H9 (cell line): ENCODE measurements around the gene FGB. TPM values are rescaled to one million over a fixed set of nuclear protein-coding genes. Genes with fewer than 3 reads are reported as not detected.

Experiments
- DNase-seq: peaks from one replicate; pipeline ENCODE4 v3.0.0-alpha.2; 2017
- H2AFZ ChIP-seq: one replicate; pipeline ENCODE4 v1.6.1; 2013; ENCODE audit warnings: mild to moderate bottlenecking, low read length, control low read depth, moderate library complexity
- H2AK5ac ChIP-seq: 2 replicates; pipeline ENCODE4 v1.6.1; 2013; ENCODE audit warnings: low read length, control low read depth, mixed read lengths; ENCODE audit not compliant: insufficient read length
- H2BK120ac ChIP-seq: one replicate; pipeline ENCODE4 v1.6.1; 2013; ENCODE audit warnings: low read depth, mild to moderate bottlenecking, low read length, control low read depth, inconsistent platforms; ENCODE audit not compliant: poor library complexity, severe bottlenecking
- H2BK12ac ChIP-seq: 2 replicates; pipeline ENCODE4 v1.6.1; 2013; ENCODE audit warnings: low read length, control low read depth, mixed read lengths, low read depth; ENCODE audit not compliant: insufficient read length
- H2BK15ac ChIP-seq: 2 replicates; pipeline ENCODE4 v1.6.1; 2013; ENCODE audit warnings: low read depth, low read length, control low read depth
- H2BK20ac ChIP-seq: one replicate; pipeline ENCODE4 v1.6.1; 2013; ENCODE audit warnings: low read depth, mild to moderate bottlenecking, low read length, control low read depth, inconsistent platforms; ENCODE audit not compliant: poor library complexity, severe bottlenecking
- H2BK5ac ChIP-seq: 2 replicates; pipeline ENCODE4 v1.6.1; 2013; ENCODE audit warnings: low read length, control low read depth, mixed read lengths; ENCODE audit not compliant: insufficient read length
- H3K14ac ChIP-seq: 2 replicates; pipeline ENCODE4 v1.6.1; 2013; ENCODE audit warnings: low read length, control low read depth; ENCODE audit not compliant: insufficient read depth
- H3K18ac ChIP-seq: 2 replicates; pipeline ENCODE4 v1.6.1; 2013; ENCODE audit warnings: low read depth, mild to moderate bottlenecking, mixed read lengths, low read length, control low read depth; ENCODE audit not compliant: insufficient read length
- H3K23ac ChIP-seq: 2 replicates; pipeline ENCODE4 v1.6.1; 2013; ENCODE audit warnings: low read length, control low read depth, mixed read lengths, low read depth; ENCODE audit not compliant: insufficient read length
- H3K23me2 ChIP-seq: 2 replicates; pipeline ENCODE4 v1.6.1; 2013; ENCODE audit warnings: low read depth, mild to moderate bottlenecking, mixed read lengths, low read length, control low read depth; ENCODE audit not compliant: insufficient read length, poor library complexity, severe bottlenecking
- H3K27ac ChIP-seq: 2 replicates; pipeline ENCODE4 v1.5.1; 2013; ENCODE audit warnings: low read length, control low read depth, mixed read lengths, low read depth; ENCODE audit not compliant: insufficient read length
- H3K27me3 ChIP-seq: 2 replicates; pipeline ENCODE4 v1.6.1; 2013; ENCODE audit warnings: low read length, control low read depth, inconsistent platforms; ENCODE audit not compliant: insufficient read depth
- H3K4ac ChIP-seq: 2 replicates; pipeline ENCODE4 v1.6.1; 2013; ENCODE audit warnings: low read depth, mild to moderate bottlenecking, control low read depth, inconsistent platforms, low read length, moderate library complexity
- H3K4me1 ChIP-seq: 2 replicates; pipeline ENCODE4 v1.6.1; 2013; ENCODE audit warnings: low read length, control low read depth, inconsistent platforms; ENCODE audit not compliant: insufficient read depth
- H3K4me2 ChIP-seq: 2 replicates; pipeline ENCODE4 v1.6.1; 2013; ENCODE audit warnings: low read length, control low read depth, mixed read lengths; ENCODE audit not compliant: insufficient read length, insufficient read depth
- H3K56ac ChIP-seq: 2 replicates; pipeline ENCODE4 v1.6.1; 2013; ENCODE audit warnings: low read depth, mild to moderate bottlenecking, mixed read lengths, low read length, control low read depth; ENCODE audit not compliant: insufficient read length
- H3K79me1 ChIP-seq: 2 replicates; pipeline ENCODE4 v1.6.1; 2013; ENCODE audit warnings: low read depth, mild to moderate bottlenecking, moderate library complexity, low read length, control low read depth, inconsistent platforms; ENCODE audit not compliant: insufficient read depth, poor library complexity, severe bottlenecking
- H3K79me2 ChIP-seq: 2 replicates; pipeline ENCODE4 v1.6.1; 2013; ENCODE audit warnings: low read length, control low read depth, inconsistent platforms; ENCODE audit not compliant: insufficient read depth
- H3K9ac ChIP-seq: 2 replicates; pipeline ENCODE4 v1.6.1; 2013; ENCODE audit warnings: low read length, control low read depth, mixed read lengths; ENCODE audit not compliant: insufficient read length; ENCODE audit errors: extremely low read depth
- H3K9me3 ChIP-seq: one replicate; pipeline ENCODE4 v1.6.1; 2013; ENCODE audit warnings: low read depth, low read length, inconsistent platforms; ENCODE audit not compliant: control insufficient read depth
- H3T11ph ChIP-seq: one replicate; pipeline ENCODE4 v1.6.1; 2013; ENCODE audit warnings: mild to moderate bottlenecking, low read length, control low read depth, inconsistent platforms
- H4K20me1 ChIP-seq: one replicate; pipeline ENCODE4 v1.6.1; 2013; ENCODE audit not compliant: control insufficient read depth, insufficient read length, insufficient read depth
- H4K5ac ChIP-seq: 2 replicates; pipeline ENCODE4 v1.6.1; 2013; ENCODE audit warnings: low read depth, mild to moderate bottlenecking, mixed read lengths, low read length, control low read depth; ENCODE audit not compliant: insufficient read length
- H4K8ac ChIP-seq: replicated peaks from 2 replicates; pipeline ENCODE4 v1.6.1; 2013; ENCODE audit warnings: low read length, control low read depth, mixed read lengths, low read depth; ENCODE audit not compliant: insufficient read length
- H4K91ac ChIP-seq: 2 replicates; pipeline ENCODE4 v1.6.1; 2013; ENCODE audit warnings: low read depth, mild to moderate bottlenecking, moderate library complexity, mixed read lengths, low read length, control low read depth; ENCODE audit not compliant: insufficient read length
- H3K27ac Mint-ChIP-seq, 3 experiments: 2 replicates in 2 of 3; 3 replicates in 1 of 3; pipeline ENCODE4 v1.8.0; 2020 to 2021; ENCODE audit warnings: mixed read lengths in 3 of 3, mild to moderate bottlenecking in 1 of 3, moderate library complexity in 1 of 3
- H3K27me3 Mint-ChIP-seq: 2 replicates; pipeline ENCODE4 v1.8.0; 2021; ENCODE audit warnings: low read depth, mild to moderate bottlenecking, moderate library complexity, mixed read lengths
- H3K36me3 Mint-ChIP-seq, 3 experiments: 2 replicates in 2 of 3; 3 replicates in 1 of 3; pipeline ENCODE4 v1.8.0; 2020 to 2021; ENCODE audit warnings: low read depth in 3 of 3, mixed read lengths in 3 of 3; ENCODE audit not compliant: insufficient read depth in 1 of 3
- H3K4me1 Mint-ChIP-seq, 2 experiments: 2 replicates each; pipeline ENCODE4 v1.8.0; 2020; ENCODE audit warnings: mixed read lengths in 2 of 2
- H3K4me3 Mint-ChIP-seq, 2 experiments: 2 replicates in 1 of 2; 3 replicates in 1 of 2; pipeline ENCODE4 v1.8.0; 2020 to 2021; ENCODE audit warnings: mild to moderate bottlenecking in 2 of 2, mixed read lengths in 2 of 2, moderate library complexity in 1 of 2
- H3K9me3 Mint-ChIP-seq, 2 experiments: 2 replicates in 1 of 2; 3 replicates in 1 of 2; pipeline ENCODE4 v1.8.0; 2020; ENCODE audit warnings: mild to moderate bottlenecking in 2 of 2, mixed read lengths in 2 of 2, moderate library complexity in 1 of 2
- CTCF ChIP-seq: fragments of 200-600 bp; sonication (generic); conservative IDR thresholded peaks from 3 replicates; pipeline ENCODE4 v1.8.0; 2021; ENCODE audit warnings: antibody characterized with exemption, mild to moderate bottlenecking
- WGBS: extraction: QIAGEN DNeasy Blood & Tissue Kit; methylation state at CpG from one replicate; pipeline ENCODE4 v1.1.7; 2013; ENCODE audit warnings: missing lambda C conversion rate, low lambda C conversion rate, mixed read lengths; ENCODE audit not compliant: insufficient read length; ENCODE audit errors: extremely low coverage; 5-methylcytosine and 5-hydroxymethylcytosine counted together
- total RNA-seq: library from RNA; stranded (reverse); gene quantifications from 2 replicates; pipeline ENCODE4 v1.2.1, GENCODE V29; 2021

Gene FGB
- total RNA-seq, 1 experiment from 2014 or later: not detected

- Histone ChIP-seq H2BK120ac (no peak overlapping the region), H4K91ac (no peak overlapping the region), H3K4me1 (no peaks in the 10 kb centered on the region; the same call in 1 of the 2 replicates), H3K4ac (no peak overlapping the region), H2BK12ac (no peak overlapping the region), H3K27me3 (no peaks in the 10 kb centered on the region), H3K23me2 (no peaks in the 10 kb centered on the region), H3T11ph (no peak overlapping the region), H2BK15ac (no peak overlapping the region), H3K4me2 (no peak overlapping the region), H3K79me2 (no peaks in the 10 kb centered on the region), H3K18ac (no peak overlapping the region), H3K27ac (no peak overlapping the region), H4K8ac (no peak overlapping the region), H2AK5ac (no peak overlapping the region), H3K14ac (peak overlapping the region; percentile 24; the same call in 1 of the 2 replicates), H3K23ac (no peak overlapping the region), H3K79me1 (no peaks in the 10 kb centered on the region), H2BK5ac (no peak overlapping the region), H3K56ac (no peak overlapping the region), H4K5ac (no peak overlapping the region), H2BK20ac (no peak overlapping the region), H3K9me3 (no peaks in the 10 kb centered on the region), H4K20me1 (no peaks in the 10 kb centered on the region), H2AFZ (no peak overlapping the region), H3K9ac (no peak overlapping the region)
- peaks cover 3% of the 10 kb centered on the region in 2 experiments; a peak in 2 of 4 replicates for H3K4me1 Mint-ChIP-seq
- no CpG with 5 or more reads among the region's 6 CpGs for WGBS
- no peak for DNase-seq
- no peaks in the 10 kb centered on the region for H3K36me3 Mint-ChIP-seq
- no peak overlapping the region for H3K4me3 Mint-ChIP-seq
- H3K9me3 Mint-ChIP-seq: no peaks in the 10 kb centered on the region
- no peaks in the 10 kb centered on the region for H3K27me3 Mint-ChIP-seq
- H3K27ac Mint-ChIP-seq: no peak overlapping the region
- no peak for TF ChIP-seq CTCF
These were observed 40.5 kb downstream of the FGB start for GRCh38 chr4:154603033-154603943.
